Glutamatergic neuron (in vitro differentiated cells): ENCODE data around the gene FOXN3. TPM values are rescaled to one million over a fixed set of nuclear protein-coding genes. Genes with fewer than 3 reads are reported as not detected.
A peak's percentile ranks its signal among the peaks of the same experiment; 100 is the strongest.

ENCODE experiments used
- DNase-seq: peaks from one replicate; pipeline ENCODE4 v3.0.0; 2022
- H3K27ac Mint-ChIP-seq: one replicate; pipeline ENCODE4 v1.8.0; 2020; ENCODE audit warnings: mild to moderate bottlenecking, mixed read lengths, inconsistent platforms; ENCODE audit not compliant: unreplicated experiment
- H3K27me3 Mint-ChIP-seq: one replicate; pipeline ENCODE4 v1.8.0; 2020; ENCODE audit warnings: mild to moderate bottlenecking, moderate library complexity, mixed read lengths, inconsistent platforms; ENCODE audit not compliant: unreplicated experiment
- H3K36me3 Mint-ChIP-seq: one replicate; pipeline ENCODE4 v1.8.0; 2020; ENCODE audit warnings: mild to moderate bottlenecking, mixed read lengths, inconsistent platforms; ENCODE audit not compliant: unreplicated experiment
- H3K4me1 Mint-ChIP-seq: one replicate; pipeline ENCODE4 v1.8.0; 2020; ENCODE audit warnings: mild to moderate bottlenecking, low read depth, mixed read lengths, inconsistent platforms; ENCODE audit not compliant: unreplicated experiment
- H3K4me3 Mint-ChIP-seq: one replicate; pipeline ENCODE4 v1.8.0; 2020; ENCODE audit warnings: mild to moderate bottlenecking, mixed read lengths, inconsistent platforms; ENCODE audit not compliant: unreplicated experiment
- H3K9me3 Mint-ChIP-seq: one replicate; pipeline ENCODE4 v1.8.0; 2020; ENCODE audit warnings: mild to moderate bottlenecking, moderate library complexity, mixed read lengths, inconsistent platforms; ENCODE audit not compliant: unreplicated experiment
- CTCF ChIP-seq: fragments of 200-600 bp; sonication (generic); IDR thresholded peaks from one replicate; pipeline ENCODE4 v1.5.0; 2021; ENCODE audit not compliant: partially characterized antibody, unreplicated experiment
- total RNA-seq: library from RNA; stranded (reverse); fragmentation: NEBNext Ultra II Directional; extraction: Animal tissue kit (Norgen Biotek cat#: 25700); gene quantifications from one replicate; pipeline ENCODE4 v1.2.1, GENCODE V29; 2021; ENCODE audit not compliant: unreplicated experiment

Gene FOXN3
- total RNA-seq, 1 donor from 2014 or later = 139 TPM

- H3K4me1 Mint-ChIP-seq = peaks cover 61% of the 10 kb centered on the region
- H3K27ac Mint-ChIP-seq = peak overlapping the region; percentile 83
These were observed 33.9 kb downstream of the FOXN3 start for GRCh38 chr14:89382901-89383845.

GRCh38 chr14:89382487-89382886, 34.5 kb downstream of the FOXN3 start:
- Mint-ChIP-seq H3K27ac (peak overlapping the region; percentile 81), H3K36me3 (peaks cover 8% of the 10 kb centered on the region), H3K27me3 (peaks cover 19% of the 10 kb centered on the region), H3K4me3 (no peak overlapping the region), H3K4me1 (peaks cover 61% of the 10 kb centered on the region), H3K9me3 (peaks cover 33% of the 10 kb centered on the region)
- no peak for DNase-seq
- no peak for TF ChIP-seq CTCF

More at GRCh38 chr14:89382901-89383845, 33.9 kb downstream of the FOXN3 start:
- DNase-seq = no peak
- TF ChIP-seq CTCF = no peak
- H3K36me3 Mint-ChIP-seq = peaks cover 8% of the 10 kb centered on the region
- H3K9me3 Mint-ChIP-seq = peaks cover 33% of the 10 kb centered on the region
- peak overlapping the region; percentile 76 for H3K4me3 Mint-ChIP-seq
- peaks cover 21% of the 10 kb centered on the region for H3K27me3 Mint-ChIP-seq

GRCh38 chr14:89379891-89380820, 36.9 kb downstream of the FOXN3 start:
- H3K27ac Mint-ChIP-seq = peak overlapping the region; percentile 22
- DNase-seq = no peak
- peaks cover 45% of the 10 kb centered on the region for H3K4me1 Mint-ChIP-seq
- peaks cover 8% of the 10 kb centered on the region for H3K36me3 Mint-ChIP-seq
- H3K9me3 Mint-ChIP-seq = peaks cover 24% of the 10 kb centered on the region
- H3K27me3 Mint-ChIP-seq = peaks cover 7% of the 10 kb centered on the region
- H3K4me3 Mint-ChIP-seq = no peak overlapping the region
- no peak for TF ChIP-seq CTCF

- Mint-ChIP-seq H3K4me3 (peak overlapping the region; percentile 20), H3K4me1 (peaks cover 34% of the 10 kb centered on the region)
These were observed 38.0 kb downstream of the FOXN3 start for GRCh38 chr14:89379006-89379405.

More at GRCh38 chr14:89379006-89379405, 38.0 kb downstream of the FOXN3 start:
- Mint-ChIP-seq H3K27ac (peak overlapping the region; percentile 90), H3K27me3 (peaks cover 7% of the 10 kb centered on the region), H3K36me3 (peaks cover 8% of the 10 kb centered on the region), H3K9me3 (peaks cover 24% of the 10 kb centered on the region)
- no peak for DNase-seq
- TF ChIP-seq CTCF = no peak
